NCI-H187 (cell line): ENCODE measurements around the gene SHH.
"Not testable (repeated sequence)": the region's sequence is repeated elsewhere in the genome, so short reads cannot be mapped to it uniquely, and the experiment has no call there.

Experiments
- DNase-seq, 2 experiments: peaks; one replicate each; lab custom pipeline; 2025; lab: John Stamatoyannopoulos, UW

The SHH gene

DNA sequence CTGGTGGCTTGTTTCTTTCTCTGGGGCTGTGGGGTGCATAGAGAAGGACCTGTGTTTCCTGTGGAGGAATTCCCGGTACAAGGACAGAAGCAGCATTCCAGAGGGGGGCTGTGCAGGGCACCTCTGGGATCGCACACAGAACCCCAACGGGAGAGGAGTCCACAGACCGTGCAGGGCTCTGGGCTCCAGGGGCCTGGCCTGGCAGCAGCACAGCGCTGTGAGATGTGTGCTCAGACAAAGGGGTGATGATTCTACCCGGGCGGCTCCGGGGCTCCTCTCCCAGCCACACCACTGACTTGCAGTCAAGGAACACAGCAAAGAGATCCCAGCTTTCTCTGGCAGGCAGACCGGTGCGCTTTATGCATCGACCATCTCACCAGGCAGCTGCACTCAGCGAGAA is 6.9 kb upstream of the SHH start:
- no peak for DNase-seq

DNA sequence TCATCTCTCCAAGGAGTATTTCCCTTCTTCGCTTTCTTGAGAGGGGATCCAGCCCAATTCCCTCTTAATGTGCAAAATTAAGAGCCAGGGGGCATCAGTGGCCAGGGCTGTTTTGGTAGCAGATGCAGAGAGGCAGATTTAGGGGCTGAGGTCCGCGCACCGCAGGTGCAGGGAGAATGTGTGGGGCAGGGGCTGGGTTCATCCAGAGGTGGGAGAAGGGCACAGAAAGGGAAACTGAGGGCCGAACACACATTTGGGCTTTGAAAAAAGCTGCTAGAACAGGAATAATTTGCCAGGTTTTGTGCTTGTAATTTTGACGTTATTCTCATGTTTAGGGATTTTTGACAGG is 6.5 kb upstream of the SHH start:
- DNase-seq: no peak

DNA sequence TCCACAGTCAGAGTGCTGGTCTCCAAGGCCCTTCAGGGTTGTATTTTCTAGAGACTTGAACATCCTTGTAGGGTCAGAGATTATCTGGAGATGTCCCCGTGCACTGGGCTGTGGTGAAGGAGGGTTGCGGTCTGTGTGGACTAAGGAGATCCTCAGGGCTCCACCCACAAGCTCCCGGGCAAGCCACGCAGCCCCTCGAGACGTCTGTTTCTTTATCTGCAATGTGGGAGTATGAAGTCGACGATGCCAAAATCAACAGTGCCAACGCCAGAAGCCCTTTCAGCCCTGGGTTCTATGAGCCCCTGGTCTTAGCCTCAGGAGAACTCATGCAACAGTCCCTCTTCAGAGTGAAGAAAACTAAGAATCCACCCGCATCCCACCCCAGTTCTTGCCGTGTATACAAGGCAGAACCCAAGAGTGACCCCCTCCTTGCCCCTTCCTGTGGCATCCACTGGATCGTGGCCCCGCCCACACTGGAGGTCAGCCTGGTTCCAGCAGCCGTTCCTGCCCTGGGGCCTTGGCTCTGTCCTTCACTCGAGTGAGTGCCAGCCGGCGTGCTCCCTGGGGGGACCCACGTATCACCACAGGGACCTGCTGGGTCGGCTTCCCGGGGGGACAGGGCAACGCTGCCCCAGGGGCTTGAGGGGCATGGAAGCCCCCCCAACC is 6.0 kb upstream of the SHH start:
- no peak for DNase-seq

DNA sequence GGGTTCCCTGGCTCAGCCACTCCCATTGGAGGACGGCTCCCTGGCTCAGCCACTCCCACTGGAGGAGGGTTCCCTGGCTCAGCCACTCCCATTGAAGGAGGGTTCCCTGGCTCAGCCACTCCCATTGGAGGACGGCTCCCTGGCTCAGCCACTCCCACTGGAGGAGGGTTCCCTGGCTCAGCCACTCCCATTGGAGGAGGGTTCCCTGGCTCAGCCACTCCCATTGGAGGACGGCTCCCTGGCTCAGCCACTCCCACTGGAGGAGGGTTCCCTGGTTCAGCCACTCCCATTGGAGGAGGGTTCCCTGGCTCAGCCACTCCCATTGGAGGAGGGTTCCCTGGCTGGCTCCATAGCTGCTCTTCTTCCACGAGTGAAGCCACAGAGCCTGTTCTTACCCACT is 5.3 kb upstream of the SHH start:
- not testable (repeated sequence) for DNase-seq

DNA sequence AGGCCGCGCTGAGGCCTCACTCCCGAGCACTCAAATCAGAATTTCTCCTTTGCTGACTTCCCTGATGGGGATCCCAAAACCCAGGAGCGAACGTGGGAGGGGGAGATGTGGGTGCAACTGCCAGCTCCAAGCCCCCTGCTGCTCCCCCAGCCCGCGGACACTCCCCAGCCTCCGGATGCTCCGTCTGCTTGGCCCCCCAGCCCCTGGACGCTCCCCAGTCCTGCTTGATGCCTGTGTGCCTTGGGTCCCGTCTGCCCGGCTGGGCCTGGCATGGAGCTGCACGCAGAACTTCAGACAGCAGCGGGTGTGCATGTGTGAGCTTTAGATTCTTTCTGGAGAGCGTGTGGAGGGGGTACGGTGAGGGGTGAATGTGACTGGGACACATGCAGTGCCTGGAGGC is 4.7 kb upstream of the SHH start:
- no peak for DNase-seq

DNA sequence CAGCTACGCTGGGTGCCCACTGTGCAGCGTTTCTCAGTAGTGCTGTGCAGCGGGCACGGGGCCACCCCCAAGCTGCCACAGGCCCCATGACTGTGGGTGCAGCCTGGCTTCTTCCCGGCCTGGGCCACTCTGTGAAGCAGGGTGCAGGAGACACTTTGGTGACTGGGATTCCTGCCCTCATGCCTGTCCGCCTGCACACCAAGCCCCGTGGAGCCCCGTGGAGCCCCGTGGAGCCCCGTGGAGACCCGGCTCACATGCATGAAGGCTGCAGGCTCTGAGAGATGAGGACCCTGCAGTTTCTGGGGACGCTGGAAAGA is 3.9 kb upstream of the SHH start:
- DNase-seq: no peak

DNA sequence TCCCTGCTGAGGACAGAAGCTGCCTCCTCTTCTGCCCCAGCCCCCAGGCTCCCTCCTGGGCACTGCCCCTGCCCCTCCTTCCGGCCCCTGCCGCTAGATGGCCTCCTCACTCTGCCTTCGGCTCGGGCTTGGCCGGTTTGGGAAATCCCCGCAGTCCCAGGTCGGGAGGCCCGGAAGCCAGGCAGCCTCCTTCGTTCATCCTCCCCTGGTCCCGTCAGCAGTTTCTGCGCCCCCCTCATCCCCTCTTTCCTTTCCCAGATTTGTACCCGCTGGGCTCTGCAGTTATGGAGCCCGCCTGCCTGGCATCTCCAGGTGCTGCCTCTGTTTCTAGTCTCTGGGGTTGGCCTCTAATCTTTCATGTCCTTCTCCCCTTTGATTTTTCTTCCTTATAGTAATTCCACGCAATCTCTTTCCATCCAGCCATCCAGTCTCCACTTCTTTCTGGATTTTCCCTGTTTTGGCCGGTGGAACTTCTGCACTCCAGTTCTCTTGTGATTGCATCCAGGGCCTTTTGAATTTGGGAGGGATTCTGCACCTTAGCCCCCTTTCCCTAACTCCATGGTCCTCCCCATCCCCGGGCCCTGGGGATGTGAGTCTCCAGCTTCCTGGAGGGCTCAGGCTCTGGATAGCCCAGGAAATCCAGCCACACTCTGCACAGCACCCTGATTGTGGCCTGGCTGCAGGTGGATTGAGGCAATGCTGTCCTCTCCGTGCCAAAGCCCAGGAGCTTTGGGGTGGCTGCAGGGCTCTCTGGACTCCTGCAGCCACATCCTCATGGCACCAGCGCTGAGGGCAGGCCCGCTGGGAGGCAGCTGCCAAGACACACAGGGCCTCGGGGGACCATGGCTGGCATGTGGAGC is 3.3 kb upstream of the SHH start:
- DNase-seq: peak in 1 of 2 experiments; percentile 31

DNA sequence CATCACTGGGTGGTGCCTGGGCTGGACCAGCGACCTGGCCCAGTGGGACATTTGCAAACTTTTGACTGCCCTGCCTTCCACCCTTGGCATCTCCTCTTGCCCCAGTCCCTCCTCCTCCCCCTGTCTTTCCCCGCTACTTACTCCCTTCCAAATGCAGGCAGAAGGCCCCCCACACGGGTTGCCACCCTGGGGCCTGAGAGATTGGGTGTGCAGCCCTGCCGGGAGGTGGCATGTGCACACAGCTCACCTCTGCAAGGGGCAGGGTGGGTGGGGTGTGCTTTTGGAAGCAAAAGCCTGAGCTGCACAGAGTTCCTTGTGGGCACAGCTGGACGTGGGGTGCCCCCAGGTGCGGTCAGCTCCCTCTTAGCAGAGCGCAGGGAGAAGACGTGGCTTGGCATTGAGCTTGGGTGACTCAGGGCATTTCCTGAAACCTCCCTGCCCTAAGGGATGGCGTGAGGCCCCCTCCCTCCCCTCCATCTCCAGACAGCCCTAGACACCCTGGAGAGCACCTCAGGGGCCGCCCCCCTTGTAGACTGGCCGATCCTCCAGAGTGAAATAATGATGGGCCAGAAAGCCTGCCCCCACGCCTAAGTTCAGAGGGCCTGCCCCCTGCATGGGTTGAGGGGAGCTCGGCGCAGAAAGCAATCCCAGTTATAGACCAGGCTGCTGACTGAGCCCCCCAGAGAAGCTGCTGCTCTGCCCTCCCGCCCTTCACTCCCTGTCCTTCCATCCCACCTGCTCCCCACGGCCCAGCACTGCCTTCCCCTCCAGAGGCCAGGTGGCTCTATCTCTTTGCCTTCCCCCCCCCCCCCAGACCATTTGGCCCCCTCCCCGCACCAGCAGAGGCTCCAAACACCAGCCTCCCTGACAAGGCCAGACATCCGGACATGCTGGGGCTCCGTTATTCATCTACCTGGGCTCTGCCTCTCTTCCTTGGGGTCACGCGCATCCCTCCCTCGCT is 2.3 kb upstream of the SHH start:
- DNase-seq: no peak

DNA sequence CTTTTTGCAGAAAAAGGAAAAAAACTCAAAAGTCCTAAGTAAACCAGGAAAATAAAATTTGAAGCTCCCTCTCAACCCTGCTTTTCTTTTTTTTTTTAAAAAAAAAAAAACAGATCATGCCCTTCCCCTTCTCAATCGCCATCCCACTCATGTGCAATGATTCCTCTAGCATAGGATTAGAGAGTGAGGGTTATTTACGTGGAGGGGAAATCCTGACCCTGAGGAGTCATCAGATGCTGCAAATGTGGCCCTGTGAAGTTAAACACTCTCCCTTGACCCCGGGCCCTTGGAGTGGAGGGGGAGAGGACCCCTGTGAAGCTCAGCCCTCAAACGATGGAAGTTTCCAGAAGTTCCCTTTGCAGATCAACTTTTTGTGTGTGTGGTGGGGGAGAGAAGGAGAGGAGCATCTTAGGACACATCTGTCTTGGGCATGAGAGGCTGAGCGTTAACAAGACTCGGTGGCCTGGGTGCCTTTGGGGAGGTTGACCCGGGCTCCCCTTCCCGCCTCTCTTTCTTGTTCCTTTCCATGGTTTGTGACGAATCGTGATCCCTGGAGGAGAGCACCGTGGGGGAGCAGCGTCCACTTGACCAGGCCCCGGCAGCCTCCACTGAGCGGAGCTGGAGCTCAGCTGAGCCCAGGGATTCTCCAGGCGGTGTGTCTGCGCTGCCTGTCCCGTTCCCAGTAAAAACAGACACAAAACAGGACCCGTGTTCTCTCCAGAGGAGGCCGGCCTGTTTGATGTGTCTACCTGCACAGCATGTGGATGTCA is 1.5 kb upstream of the SHH start:
- no peak for DNase-seq

DNA sequence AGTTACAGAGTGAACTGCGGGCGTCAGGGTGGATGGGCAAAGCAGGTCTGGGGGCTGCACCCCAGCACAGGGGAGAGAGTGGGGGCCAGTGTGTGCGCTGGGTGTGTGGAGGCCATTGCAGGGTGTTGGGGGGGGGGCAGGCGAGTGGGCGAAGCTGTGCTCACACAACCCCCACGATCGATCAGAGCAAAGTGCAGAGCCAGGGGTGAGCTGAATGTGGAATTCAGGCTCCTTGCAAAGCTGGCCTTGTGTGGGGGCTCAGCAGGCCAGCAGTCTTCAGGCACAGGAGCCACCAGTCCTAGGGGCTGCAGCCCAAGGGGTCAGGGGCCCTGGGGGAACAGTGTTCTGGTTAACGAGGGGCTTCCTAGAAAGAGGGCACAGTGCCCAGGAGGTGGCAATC is 862 bp upstream of the SHH start:
- no peak for DNase-seq

DNA sequence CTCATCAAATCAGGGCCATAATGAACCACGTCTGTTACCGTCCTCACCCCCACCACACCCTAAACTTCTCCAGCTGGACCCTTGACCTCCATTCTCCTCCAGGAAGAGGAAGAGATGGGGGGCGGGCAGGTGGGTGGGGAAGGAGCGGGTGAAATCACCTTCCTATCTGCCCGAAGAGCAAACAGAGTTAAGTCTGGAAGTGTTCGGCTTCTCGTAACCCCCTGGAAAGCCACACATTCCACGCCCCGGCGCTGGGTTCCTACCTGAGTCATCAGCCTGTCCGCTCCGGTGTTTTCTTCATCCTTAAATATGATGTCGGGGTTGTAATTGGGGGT is 736 bp downstream of the SHH start:
- no peak for DNase-seq

DNA sequence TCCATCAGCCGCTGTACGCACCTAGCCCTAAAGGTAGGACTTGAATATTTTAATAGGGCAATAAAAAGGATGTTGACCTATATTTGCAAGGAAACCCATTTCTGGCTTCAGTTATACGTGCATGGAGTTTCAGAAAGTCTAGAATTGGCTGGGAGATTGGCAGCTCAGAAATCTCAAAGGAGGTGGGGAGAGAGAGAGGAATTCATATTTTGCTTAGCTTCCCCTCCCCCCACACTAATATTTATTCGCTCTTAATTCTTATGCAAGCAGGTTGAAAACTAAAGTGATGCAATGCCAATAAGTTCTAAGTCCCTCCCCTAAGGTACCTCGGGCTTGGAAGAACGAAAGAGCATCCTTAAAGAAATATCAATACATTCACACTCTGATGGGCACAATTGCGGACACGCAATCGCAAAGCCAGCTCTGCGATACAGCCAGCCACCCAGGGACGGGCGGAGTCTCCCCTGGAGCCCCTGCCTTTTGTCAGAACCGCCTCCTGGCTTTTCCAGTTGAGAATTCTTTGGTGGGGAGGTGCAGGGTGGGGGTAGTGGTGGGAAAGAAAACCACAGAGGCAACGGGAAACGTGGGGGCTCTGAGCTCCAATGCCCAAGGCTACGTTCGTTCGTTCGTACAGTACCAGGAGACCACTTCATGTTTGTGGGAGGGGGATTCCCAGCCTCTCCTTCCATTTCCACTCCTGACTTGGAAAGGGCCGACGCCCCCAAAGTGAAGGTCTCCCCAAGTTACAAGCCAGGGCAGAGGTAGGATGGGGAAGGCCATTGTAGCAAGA is 1.3 kb downstream of the SHH start:
- DNase-seq: no peak

DNA sequence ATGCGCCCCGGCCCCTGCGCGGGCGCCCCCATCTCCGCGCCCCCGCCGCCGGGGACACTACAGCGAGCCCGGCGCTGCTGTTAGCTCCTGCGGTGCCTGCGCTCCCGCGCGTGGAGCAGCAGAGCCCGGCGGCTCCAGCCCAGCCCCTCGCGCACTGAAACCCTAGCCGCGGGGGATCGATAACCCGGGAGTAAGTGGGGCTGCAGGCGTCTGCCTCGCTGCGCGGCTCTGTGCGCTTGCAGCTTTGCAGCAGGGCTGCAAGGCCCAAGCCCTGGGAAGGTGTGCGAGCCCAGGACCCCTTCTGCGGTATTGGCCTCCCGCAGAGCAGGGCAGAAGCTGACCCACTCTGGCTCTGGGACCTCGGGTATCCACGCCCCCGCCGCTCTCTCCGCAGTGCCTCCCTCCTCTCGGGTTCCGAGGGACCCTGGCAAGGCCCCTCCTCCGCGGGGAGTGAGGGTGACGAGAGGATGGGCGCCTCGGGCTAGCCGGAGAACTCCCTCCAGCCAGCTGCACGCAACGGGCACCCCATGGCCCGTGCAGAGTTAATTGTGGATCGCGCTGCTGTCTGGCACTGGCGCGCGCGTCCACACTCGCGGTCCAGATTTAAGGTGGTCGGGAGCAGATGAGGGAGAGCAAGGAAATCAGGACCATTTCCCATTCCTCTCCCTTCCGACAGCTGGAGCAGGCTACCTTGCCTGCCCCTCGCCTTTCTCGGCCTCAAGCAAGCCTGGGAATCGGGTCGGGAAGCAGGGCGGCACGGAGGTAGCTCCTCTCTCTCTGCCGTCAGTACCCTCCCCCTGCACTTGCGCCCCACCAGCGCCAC is 2.1 kb downstream of the SHH start:
- DNase-seq: no peak

DNA sequence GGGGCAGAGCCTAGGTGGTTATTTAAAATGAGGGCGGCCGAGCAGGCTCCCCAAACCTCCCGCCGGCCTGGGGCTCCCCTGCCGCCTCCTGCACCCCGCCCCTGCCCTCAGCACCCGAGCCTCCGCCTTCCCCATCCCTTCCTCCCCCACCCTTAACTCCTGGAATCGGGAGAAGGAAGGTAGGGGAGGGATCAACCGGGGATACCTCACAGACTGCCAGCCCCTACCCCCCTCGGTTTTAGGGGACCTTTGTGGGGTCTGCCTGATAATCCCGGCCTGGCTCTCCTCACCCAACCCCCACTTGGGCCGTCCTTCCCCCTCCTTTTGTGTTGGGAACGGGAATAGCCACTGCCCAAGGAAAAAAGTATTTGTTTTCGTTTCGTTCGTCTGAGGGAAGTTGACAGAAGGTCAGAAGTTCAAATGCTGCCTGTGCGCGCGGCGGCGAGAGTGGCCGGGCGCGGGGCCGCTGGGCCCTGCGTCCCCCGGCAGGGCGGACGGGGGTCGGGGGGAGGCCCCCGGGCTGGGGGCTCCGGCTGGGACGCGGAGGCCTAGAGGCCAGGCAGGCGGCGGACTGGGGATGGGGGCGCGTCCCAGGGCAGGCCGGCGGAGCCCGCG is 2.8 kb downstream of the SHH start:
- no peak for DNase-seq

DNA sequence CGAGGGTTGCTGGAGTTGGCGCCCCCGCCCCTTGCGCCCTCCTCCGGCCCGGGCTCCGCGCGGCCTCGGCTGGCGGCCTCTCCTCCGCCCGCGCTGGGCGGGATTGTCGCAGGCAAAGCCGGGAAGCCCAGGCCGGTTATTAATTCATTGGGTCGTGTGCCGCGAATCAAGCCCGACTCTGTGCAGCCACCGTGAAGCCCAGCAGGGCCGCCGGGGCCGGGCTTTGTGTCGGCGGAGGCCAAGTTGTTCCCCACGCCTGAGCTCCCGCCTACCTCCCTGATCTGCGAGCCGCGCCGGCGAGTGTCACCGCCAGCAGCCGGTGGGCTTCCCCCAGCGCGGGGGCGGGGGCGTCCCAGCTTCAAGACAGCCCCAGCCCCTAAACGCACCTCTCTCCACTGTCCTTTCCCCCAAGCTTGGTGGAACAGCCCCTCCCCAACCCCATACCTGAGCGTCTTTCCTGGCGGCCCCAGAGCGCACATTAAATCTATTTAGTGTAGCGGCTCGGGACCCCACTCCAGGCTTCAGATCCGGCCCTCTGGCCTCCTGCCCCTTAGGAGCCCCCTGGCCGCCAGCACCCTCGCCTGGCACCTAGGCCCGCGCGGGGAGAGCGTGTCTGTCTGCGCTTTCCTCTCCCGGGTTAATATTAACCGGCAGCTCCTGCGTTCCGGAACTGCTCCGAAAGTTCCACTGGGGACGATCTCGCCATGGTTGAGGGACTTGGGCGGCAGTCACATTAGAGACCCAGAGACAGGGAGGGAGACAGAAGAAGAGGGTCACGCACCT is 3.5 kb downstream of the SHH start:
- DNase-seq: no peak

DNA sequence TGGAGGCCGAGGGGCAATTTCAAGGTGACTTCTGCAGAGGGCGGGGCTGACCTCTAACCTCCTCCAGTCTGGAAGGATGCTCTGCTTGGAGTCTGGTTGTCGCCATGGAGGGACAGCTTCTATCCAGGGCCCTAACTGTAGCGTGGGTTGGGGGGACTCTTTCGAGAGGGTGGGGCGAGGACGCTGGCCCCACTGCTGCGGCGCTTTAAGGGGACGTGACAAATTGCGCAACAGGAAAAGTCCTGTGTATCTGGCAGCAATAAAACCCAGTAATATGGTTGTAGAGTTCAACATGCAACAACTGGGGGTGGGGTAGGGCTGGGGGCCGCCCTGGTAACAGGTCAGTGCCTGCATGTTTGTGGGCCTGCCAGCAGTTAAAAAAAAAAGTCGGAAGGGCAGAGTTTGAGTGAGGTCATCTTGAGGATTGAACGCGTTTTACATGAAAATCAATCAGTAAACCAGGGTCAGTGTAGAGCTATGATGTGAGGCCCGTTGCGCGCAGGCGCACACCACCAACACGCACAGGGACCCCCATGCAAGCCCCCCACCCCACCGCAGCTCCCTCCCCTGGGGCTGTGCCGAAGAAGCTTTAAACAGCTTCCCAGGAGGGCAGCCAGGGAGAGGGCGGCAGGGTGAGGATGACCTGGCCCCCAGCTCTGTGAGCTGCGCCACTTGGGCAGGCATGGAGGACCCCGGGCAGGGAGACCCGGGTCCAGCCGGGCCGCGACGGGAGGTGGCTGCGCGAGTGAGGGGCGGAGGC is 4.3 kb downstream of the SHH start:
- no peak for DNase-seq

DNA sequence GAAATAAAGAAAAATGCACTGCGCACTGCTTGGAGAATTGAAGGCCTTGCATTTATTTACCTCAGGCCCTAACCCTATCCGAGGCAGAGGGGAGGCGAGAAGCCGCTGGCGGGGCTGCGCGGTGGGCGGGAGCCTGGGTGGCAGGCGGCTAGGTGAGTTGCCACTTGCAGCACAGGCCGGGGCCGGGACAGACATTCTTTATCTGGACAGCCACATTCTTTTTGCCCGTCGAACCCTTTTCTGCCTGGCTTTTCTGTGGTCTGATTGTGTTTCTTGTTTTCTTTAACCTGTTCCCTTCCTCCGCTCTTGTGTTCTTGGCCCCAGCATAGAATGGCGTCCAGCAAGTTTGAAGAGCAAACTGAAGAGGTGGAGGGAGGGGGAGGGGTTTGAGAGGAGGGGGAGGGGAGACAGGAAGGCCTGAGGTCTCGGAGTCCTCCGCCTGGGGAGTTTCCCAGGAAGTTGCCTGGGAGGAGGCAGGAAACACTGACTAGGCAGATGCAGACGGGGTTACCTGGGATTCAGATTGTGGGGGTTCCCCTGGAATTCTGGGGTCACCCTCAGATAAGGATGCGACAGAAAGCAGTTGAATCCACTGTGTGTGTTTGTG is 5.1 kb downstream of the SHH start:
- no peak for DNase-seq
